Left lung (tissue), 10 donors: ENCODE results near the gene COMMD4. TPM values are rescaled to one million over a fixed set of nuclear protein-coding genes. Genes with fewer than 3 reads are reported as not detected.
"Not testable (repeated sequence)": the region's sequence is repeated elsewhere in the genome, so short reads cannot be mapped to it uniquely, and the experiment has no call there.

Experiments
- ATAC-seq: fragments of 200-7000 bp; cut with Tn5 transposase; one replicate; pipeline ENCODE4 v1.9.1; 2020; ENCODE audit warnings: moderate library complexity
- DNase-seq, 4 donors: peaks; one replicate each; pipeline ENCODE4 v3.0.0-alpha.2; 2013 to 2020
- H3K27ac ChIP-seq, 2 donors: fragments of 200-600 bp; sonication (generic) in 1 of 2; one replicate each; pipeline versions ENCODE4 v1.5.0 to v1.8.0; 2020 to 2021
- H3K27me3 ChIP-seq, 2 donors: fragments of 200-600 bp; sonication (generic) in 1 of 2; one replicate each; pipeline versions ENCODE4 v1.5.0 to v1.8.0; 2020 to 2021
- H3K36me3 ChIP-seq, 2 donors: fragments of 200-600 bp; sonication (generic) in 1 of 2; one replicate each; pipeline versions ENCODE4 v1.5.0 to v1.8.0; 2020 to 2021
- H3K4me1 ChIP-seq, 2 donors: fragments of 200-600 bp; one replicate each; pipeline ENCODE4 v1.8.0; 2021
- H3K4me3 ChIP-seq, 2 donors: fragments of 200-600 bp; sonication (generic) in 1 of 2; one replicate each; pipeline versions ENCODE4 v1.5.0 to v1.8.0; 2020 to 2021; ENCODE audit warnings: mild to moderate bottlenecking in 1 of 2
- H3K9me3 ChIP-seq, 2 donors: fragments of 200-600 bp; sonication (generic) in 1 of 2; one replicate each; pipeline versions ENCODE4 v1.5.0 to v1.8.0; 2020 to 2021
- intact Hi-C, 2 donors: fragments of 100-400 bp; cut with DNase I; formaldehyde crosslinking; loops; one replicate each; pipeline versions ENCODE4 v1.11.2 to v1.14.2; 2022
- polyA plus RNA-seq, 6 donors: library from polyadenylated mRNA; unstranded; fragments of 120-200 nt; gene quantifications; one replicate each; pipeline ENCODE4 v1.2.1, GENCODE V29; 2013; ENCODE audit not compliant: insufficient read length in 6 of 6
- total RNA-seq, 2 donors: library from RNA; stranded (reverse); fragmentation: NEBNext Ultra II Directional; extraction: Animal tissue kit (Norgen Biotek cat#: 25700); gene quantifications; one replicate each; pipeline ENCODE4 v1.2.1, GENCODE V29; 2021
- TF ChIP-seq, protein P1 (sequence below), 2 donors: fragments of 200-600 bp; sonication (generic) in 1 of 2; IDR thresholded peaks; one replicate each; pipeline versions ENCODE4 v1.5.0 to v1.8.0; 2021; ENCODE audit warnings: antibody characterized with exemption in 2 of 2
- donor health status: DM: no; HTN: yes; CAD: no.
- donor health status: DM: no; HTN: no; CAD: no.

The COMMD4 gene
- total and polyA plus RNA-seq, 8 donors, result 71.4 to 97.2 (median 76.2) TPM

DNA sequence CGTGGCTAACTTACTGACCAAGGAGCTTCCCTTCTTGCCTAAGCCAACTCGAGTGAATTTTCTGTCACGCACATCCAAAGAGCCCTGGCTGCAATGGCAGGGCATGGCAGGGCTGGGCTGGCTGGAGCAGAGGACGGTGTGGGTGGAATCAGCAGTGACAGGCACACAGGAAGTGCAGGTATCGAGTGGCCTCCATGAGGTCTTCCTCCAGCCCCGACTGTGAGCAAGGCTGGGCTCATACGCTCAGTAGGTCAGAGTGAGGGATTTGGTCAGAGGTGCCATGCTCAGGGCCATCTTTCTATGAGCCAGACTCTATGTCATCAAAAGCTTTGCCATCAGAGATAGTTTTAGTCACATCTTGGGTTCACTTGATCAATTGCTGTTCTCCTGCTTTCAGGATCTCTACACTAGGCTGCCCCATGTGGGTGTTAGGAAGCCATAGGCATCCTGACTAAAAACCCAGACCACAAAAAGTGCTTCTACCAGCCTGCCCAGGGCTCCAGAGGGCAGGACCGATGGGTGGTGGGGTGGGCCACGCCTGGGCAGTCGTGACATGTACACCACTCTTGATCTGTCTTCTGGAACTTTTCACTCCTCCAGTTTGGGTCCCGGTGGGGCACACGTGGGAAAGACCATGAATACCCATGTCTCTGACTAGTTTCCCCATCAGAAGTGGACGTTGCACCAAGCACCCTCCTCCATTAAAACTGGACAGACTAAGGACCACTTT, 22.6 kb upstream of the COMMD4 start:
- DNase-seq (no peak), ATAC-seq (no peak)
- Histone ChIP-seq H3K27ac (no peak overlapping the region), H3K9me3 (no peaks in the 10 kb centered on the region), H3K4me3 (no peak overlapping the region), H3K27me3 (peaks cover 0 to 4% of the 10 kb centered on the region in 2 donors), H3K36me3 (no peaks in the 10 kb centered on the region), H3K4me1 (no peaks in the 10 kb centered on the region)
- TF ChIP-seq, protein P1, sequence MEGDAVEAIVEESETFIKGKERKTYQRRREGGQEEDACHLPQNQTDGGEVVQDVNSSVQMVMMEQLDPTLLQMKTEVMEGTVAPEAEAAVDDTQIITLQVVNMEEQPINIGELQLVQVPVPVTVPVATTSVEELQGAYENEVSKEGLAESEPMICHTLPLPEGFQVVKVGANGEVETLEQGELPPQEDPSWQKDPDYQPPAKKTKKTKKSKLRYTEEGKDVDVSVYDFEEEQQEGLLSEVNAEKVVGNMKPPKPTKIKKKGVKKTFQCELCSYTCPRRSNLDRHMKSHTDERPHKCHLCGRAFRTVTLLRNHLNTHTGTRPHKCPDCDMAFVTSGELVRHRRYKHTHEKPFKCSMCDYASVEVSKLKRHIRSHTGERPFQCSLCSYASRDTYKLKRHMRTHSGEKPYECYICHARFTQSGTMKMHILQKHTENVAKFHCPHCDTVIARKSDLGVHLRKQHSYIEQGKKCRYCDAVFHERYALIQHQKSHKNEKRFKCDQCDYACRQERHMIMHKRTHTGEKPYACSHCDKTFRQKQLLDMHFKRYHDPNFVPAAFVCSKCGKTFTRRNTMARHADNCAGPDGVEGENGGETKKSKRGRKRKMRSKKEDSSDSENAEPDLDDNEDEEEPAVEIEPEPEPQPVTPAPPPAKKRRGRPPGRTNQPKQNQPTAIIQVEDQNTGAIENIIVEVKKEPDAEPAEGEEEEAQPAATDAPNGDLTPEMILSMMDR (IDR thresholded peaks at IDR 0.05), result no peak
- intact Hi-C loops, result no loop called here

DNA sequence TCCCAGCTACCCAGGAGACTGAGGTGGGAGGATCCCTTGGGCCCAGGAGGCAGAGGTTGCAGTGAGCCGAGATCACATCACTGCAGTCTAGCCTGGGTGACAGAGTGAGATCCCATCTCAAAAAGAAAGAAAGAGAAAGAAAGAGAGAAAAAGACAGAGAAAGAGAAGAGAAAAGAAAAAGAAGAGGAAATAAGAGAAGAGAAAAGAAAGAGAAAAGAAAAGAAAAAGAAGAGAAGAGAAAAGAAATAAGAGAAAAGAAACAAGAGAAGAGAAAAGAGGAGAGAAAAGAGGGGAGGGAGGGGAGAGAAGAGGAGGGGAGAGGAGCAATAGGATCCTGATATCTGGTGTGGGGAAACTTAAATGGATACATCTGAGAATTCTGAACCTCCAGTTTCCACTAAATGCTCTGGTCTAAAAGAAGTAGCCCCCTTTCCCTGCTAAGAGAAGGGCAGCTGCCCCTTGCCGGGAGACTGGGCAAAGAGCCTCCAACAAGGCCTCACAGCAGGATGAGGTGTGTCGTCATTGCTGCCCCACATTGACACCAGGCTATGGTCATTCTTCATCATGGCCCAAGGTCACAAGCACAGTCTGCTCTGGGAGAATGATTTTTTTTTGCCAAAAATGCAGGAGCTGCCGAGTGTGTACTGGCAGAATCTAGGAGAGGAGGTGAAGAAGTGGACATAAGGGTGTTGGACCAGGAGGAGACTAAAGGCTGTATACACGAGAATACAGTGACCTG, 21.1 kb upstream of the COMMD4 start:
- no peaks in the 10 kb centered on the region for H3K27me3 ChIP-seq
- H3K27ac ChIP-seq, result no peak overlapping the region
- intact Hi-C loops, result no loop called here
- H3K4me1 ChIP-seq, result no peaks in the 10 kb centered on the region
- TF ChIP-seq, protein P1 (IDR thresholded peaks at IDR 0.05), result no peak
- no peaks in the 10 kb centered on the region for H3K9me3 ChIP-seq
- H3K36me3 ChIP-seq, result no peaks in the 10 kb centered on the region
- no peak for DNase-seq
- ATAC-seq, result no peak
- no peak overlapping the region for H3K4me3 ChIP-seq

DNA sequence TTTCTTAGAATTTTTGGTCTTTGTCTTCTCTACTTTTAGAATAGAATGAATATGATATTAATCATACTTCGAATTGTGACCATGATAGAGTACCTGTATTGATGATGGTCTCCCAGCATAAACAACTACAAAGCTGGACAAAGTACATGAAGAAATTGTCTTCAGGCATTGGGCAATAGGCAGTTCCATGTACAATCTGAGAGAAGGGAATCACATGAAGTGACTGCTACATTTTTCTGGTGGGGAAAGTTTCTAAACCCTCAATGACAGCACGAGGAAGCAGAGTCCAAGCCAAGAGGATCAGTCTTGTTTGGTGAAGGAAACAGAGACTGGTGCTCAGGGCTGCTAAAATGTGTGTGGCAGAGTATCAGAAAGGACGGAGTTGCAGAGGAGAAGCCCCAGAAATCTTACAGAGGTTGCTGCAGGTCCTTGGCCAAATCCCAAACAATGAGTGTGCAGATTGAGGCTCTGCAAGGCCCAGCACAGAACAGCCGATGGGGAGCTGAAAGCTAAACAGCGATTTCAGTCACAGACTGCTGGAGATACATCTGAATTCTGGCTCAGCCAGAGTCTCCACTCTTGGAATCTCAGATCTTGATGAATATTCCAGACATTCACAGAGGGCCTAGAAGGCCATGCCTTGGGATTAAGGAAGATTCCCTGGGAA, 16.5 kb upstream of the COMMD4 start:
- H3K27ac ChIP-seq, H3K9me3 ChIP-seq, H3K4me1 ChIP-seq, DNase-seq, H3K27me3 ChIP-seq, H3K4me3 ChIP-seq, intact Hi-C loops, H3K36me3 ChIP-seq, ATAC-seq: not testable (repeated sequence)

DNA sequence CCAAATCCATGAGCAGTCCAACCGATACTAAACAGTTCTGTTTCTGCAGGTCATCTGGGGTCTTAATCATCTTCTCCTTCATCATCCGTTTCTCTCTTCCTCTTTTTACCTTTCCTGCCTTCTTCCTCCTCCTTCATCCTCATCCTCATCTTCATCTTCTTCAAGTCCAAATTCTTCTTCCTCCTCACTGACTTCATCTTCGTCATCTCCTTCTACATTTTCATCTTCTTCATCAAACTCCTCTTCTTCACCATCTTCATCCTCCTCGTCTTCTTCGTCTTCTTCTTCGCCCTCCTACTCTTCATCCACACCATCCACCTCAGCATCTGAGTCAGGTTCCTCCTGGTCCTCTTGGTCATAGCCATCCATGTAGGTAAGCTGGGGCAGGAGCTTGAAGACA, 14.2 kb upstream of the COMMD4 start:
- H3K27me3 ChIP-seq, result no peaks in the 10 kb centered on the region
- no peaks in the 10 kb centered on the region for H3K9me3 ChIP-seq
- H3K4me1 ChIP-seq, result no peaks in the 10 kb centered on the region
- intact Hi-C loops, result no loop called here
- DNase-seq (no peak), ATAC-seq (no peak)
- H3K36me3 ChIP-seq, result no peaks in the 10 kb centered on the region
- no peak overlapping the region for H3K27ac ChIP-seq
- TF ChIP-seq, protein P1 (IDR thresholded peaks at IDR 0.05), result no peak
- H3K4me3 ChIP-seq, result no peak overlapping the region

DNA sequence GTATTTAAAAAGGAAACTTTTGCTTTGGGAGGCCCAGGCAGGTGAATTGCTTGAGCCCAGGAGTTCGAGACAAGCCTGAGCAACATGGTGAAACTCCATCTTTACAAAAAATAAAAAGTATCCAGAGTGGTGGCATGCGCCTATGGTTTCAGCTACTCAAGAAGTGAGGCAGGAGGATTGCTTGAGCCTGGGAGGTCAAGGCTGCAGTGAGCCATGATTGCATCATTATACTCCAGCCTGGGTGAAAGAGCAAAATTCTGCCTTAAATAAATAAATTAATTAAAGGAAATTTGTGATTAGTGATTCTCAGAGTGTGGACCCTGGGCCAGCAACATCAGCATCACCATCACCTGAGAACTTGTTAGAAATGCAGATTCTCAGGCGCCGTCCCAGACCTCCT, 9.9 kb upstream of the COMMD4 start:
- H3K4me3 ChIP-seq, result no peak overlapping the region
- H3K36me3 ChIP-seq, result no peaks in the 10 kb centered on the region
- H3K9me3 ChIP-seq, result no peaks in the 10 kb centered on the region
- ATAC-seq (no peak), DNase-seq (no peak)
- H3K4me1 ChIP-seq, result no peaks in the 10 kb centered on the region
- intact Hi-C loops, result no loop called here
- no peak overlapping the region for H3K27ac ChIP-seq
- TF ChIP-seq, protein P1 (IDR thresholded peaks at IDR 0.05), result no peak
- H3K27me3 ChIP-seq, result no peaks in the 10 kb centered on the region
